Hepatic stellate cell (primary cell): Measurements from ENCODE around the gene MRM2.
"Not testable (repeated sequence)": the region's sequence is repeated elsewhere in the genome, so short reads cannot be mapped to it uniquely, and the experiment has no call there.

Experiments used
- DNase-seq: peaks from one replicate; pipeline ENCODE4 v3.0.0; 2011; ENCODE audit warnings: low spot score

Gene MRM2

DNA sequence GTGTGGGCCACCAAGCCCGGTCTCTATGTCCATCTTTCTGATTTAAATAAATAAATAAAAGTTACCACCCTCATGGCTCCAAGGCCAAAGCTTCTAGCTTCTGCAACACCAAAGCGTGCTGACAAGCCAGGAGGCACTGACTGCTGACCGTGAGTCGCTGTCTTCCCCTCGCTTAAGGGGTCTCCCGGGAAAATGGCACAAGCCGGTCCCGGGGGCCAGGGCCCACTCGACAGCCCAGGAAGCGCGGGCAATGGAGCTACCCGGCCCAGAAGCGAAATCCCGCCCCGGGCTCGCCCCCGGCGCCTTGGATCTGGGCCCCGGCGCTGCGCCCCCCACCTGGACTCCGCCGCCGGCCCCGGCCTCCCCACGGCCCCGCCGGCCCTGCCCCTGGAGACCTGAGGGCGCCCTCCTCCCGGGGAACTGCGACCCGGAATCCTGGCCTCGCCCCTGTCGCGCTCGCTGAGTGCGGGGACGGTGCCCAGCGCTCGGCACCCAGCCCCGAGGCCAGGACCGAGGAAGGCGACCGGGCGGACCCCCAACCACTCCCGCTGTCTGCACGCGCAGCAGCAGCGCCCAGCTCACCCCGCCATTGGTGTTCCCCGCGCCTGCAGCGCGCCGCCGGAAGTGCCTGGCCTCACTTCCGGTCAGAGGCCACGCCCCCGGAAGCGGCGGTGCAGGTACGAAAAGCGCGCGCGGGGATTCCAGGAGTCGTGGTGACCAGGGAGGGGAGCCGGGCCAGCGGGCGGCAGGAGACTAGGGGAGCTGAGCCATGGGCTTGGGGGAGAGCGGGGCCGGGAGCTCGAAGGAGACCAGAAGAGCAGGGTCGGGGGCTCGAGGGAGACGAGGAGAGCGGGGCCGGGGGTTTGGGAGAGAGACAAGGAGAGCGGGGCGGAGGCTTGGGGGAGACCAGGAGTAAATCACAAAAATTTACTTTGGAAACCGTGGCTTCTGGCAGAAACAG lies at the start of gene MRM2, which contains the start of gene NUDT1:
Gene MRM2, minus strand, starts transcription at position 626 of the 961 bp plus-strand sequence. Its CDS starts 36 bp downstream, at position 590.
Gene NUDT1, plus strand, starts transcription at position 647 of the 961 bp plus-strand sequence. CDS start 2,349 bp downstream, outside the sequence.
- DNase-seq: peak; percentile 88

DNA sequence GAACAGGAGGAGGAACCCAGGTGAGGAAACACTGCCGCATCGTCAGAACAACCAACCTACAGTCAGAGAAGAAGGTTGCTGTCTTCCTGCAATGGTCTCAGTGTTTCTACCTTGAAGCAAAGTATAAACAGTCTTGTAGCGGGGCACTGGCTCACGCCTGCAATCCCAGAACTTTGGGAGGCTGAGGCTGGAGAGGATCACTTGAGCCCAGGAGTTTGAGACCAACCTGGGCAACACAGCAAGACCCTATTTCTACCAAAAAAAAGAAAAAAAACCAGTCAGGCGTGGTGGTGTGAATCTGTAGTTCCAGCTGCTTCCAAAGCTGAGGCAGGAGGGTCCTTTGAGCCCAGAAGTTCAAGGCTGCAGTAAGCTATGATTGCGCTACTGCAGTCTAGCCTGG lies 48.9 kb upstream of the MRM2 start:
- no peak for DNase-seq

GRCh38 chr7:2289621-2290020 lies 47.6 kb upstream of the MRM2 start:
- no peak for DNase-seq

- no peak for DNase-seq
These were observed 47.1 kb upstream of the MRM2 start for GRCh38 chr7:2289111-2289586.

- DNase-seq: no peak
These were observed 46.5 kb upstream of the MRM2 start for GRCh38 chr7:2288503-2288902.

- no peak for DNase-seq
These were observed 45.7 kb upstream of the MRM2 start for GRCh38 chr7:2287745-2288144.

DNA sequence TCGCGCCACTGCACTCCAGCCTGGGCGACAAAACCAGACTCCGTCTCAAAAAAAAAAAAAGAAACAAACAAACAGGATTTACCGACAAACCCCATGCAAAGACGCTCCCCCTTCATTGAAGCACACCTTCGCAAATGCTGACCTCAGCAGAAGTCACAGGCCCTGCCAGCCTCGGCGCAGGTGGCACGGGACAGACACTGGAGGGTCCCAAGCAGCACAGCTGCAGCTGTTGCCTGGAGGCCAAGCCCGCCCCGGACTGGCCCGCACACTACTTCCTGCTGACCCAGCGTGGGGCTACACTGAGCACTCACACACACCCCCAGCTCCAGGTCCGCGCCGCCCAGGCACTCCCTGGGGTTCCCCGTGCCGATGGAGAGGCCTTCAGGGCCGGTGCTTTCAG lies 41.1 kb upstream of the MRM2 start:
- DNase-seq: no peak

- DNase-seq: no peak
These were observed 40.3 kb upstream of the MRM2 start for GRCh38 chr7:2282185-2282751.

DNA sequence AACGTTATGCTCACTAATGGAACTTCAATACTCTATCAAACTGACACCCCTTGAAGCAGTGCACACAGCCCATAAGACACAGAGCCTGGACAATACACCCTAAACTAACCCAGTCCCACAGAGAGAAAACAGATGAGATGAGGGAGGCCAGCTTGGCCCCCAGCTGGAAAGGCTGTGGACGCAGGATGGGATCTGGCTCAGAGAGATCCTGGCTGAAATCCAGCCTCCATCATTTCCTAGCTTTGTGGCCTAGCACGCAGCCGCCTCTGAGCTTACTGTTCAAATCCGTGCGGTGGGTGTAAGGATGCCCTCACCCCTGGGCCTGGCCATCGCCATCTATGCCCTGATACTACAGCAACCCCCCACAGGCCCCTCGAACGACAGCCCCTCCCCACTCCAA lies 39.5 kb upstream of the MRM2 start:
- no peak for DNase-seq

GRCh38 chr7:2280424-2280823 lies 38.4 kb upstream of the MRM2 start:
- DNase-seq: no peak

DNA sequence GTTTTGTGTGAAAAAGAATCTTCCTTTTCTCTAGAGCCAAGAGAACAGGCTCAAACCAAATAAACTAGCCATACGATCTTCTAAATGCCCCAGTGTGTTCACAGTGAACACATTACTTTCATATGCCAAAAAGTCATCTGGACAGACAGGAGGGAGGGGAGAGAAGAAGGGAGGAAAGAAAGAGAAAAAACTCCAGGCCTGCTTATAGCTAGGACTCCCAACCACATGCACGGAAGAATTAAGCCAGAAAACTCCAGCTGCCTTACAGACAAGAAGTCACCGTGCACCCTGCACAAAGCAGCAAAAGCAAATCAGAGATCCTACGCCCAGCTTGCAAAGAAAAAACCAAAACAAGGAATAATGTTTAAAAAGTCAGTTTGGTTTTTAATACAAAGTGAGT lies 37.9 kb upstream of the MRM2 start:
- no peak for DNase-seq

- DNase-seq: no peak
These were observed 36.0 kb upstream of the MRM2 start for GRCh38 chr7:2278026-2278425.

- no peak for DNase-seq
These were observed 34.1 kb upstream of the MRM2 start for GRCh38 chr7:2276107-2276506.

DNA sequence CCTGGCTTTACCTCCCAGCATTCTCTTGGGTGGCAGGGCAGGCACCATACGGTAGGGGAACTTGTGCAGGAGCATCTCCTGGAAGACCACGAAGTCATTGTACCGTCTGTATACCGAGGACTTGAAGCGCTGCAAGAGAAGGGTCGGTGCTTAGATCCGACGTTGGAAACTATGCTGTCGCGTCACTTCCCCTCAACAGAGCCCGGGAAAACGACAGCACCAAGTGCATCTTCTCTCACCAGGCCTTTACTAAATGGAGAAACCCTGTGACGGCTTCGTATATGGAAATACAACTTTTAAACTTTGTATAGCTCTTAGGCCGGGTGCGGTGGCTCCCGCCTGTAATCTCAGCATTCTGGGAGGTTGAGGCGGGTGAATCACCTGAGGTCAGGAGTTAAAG lies 33.1 kb upstream of the MRM2 start:
- DNase-seq: no peak

- no peak for DNase-seq
These were observed 32.7 kb upstream of the MRM2 start for GRCh38 chr7:2274666-2275065.

- DNase-seq: no peak
These were observed 31.9 kb upstream of the MRM2 start for GRCh38 chr7:2273866-2274265.

DNA sequence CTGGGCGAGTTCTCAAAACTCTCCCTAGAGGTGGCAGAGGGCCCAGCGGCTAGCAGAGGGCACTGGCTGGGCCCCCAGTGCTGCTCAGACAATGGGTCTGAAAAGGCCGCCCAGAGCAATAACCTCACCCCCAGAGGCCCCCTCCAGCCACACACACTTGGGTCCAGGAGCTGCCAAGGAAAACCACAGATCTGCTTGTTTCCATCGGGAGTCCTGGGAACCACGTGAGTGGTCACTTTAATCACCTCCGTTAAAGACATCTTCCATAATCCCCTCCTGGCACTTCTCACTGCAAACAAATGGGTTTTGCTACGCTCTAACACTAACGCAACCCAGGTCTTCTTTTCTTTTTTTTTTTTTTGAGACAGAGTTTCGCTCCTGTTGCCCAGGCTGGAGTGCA lies 30.0 kb upstream of the MRM2 start:
- no peak for DNase-seq

GRCh38 chr7:2271273-2272026 lies 29.4 kb upstream of the MRM2 start:
- DNase-seq: no peak

DNA sequence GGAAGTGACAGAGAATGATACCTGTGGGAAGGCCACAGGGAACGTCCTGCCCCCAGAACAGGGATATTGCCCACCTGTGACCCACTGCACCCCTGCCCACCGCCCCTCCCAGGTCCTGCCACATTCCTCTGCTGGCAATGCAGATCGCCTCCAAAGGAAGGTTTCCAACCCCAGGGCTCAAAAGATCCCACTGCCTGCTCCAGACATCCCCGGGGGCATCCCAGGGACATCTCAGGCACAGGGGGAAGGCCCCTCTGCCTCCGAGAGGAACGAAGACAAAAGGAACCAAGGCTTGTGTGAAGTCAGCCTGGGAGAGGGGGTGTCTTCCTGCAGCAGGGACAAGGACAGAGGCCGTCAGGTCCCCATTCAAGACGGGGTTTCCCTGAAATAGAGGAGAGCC lies 28.5 kb upstream of the MRM2 start:
- DNase-seq: no peak

DNA sequence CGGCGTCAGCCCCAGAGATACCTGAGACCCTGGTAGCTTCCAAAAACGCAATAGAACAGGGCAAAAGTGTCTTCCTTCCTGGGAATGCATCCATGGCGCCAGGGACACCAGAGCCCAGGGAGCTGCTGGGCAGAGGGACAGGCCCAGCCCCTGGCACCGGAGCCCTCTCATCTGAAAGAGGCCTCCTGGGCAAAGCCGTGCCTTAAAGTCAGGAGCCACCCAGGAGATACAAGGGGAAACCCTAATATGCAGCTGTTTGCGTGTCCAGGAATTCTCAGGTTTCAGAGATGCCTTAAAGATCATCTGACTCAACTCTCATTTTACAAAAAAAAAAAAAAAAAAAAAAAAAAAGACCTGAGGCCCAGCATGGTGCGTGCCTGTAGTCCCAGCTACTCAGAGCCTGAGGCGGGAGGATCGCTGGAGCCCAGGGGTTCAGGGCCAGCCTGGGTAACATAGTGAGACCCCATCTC lies 28.0 kb upstream of the MRM2 start:
- no peak for DNase-seq

DNA sequence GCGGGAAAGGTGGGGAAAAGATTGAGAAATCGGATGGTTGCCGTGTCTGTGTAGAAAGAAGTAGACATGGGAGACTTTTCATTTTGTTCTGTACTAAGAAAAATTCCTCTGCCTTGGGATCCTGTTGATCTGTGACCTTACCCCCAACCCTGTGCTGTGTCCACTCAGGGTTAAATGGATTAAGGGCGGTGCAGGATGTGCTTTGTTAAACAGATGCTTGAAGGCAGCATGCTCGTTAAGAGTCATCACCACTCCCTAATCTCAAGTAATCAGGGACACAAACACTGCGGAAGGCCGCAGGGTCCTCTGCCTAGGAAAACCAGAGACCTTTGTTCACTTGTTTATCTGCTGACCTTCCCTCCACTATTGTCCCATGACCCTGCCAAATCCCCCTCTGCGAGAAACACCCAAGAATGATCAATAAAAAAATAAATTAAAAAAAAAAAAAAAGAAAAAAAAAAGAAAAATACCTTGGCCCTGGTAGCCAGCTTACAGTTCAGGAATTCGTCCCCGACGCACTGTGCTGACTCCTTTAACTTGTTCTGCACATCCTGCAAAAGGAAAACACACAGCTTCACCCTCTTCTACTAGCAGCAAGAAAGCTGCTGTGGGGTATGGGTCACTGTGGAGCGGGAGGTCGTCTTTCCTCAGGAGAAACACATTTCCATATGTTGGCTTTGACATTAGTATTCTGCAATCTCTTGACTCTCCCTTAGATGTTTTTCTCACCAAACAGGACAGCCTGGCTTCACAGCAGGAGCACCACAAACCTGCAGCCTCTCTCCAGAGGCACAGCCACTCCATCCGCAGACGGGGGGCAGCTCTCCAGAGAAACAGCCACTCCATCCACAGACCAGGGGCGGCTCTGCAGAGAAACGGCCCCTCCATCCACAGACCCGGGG lies 27.3 kb upstream of the MRM2 start:
- DNase-seq: not testable (repeated sequence)
